GM23338 (cell line): ENCODE measurements around the gene PGR. TPM values are rescaled to one million over a fixed set of nuclear protein-coding genes. Genes with fewer than 3 reads are reported as not detected.

ENCODE experiments used
- ATAC-seq: fragments of 200-7000 bp; cut with Tn5 transposase; 3 replicates; pipeline ENCODE4 v1.9.1; 2020
- DNase-seq: peaks from one replicate; pipeline ENCODE4 v3.0.0-alpha.2; 2015; ENCODE audit warnings: low spot score
- H2AFZ ChIP-seq: fragments of 200-600 bp; sonication (generic); 2 replicates; pipeline ENCODE4 v1.8.0; 2016; ENCODE audit warnings: antibody characterized with exemption, mild to moderate bottlenecking, moderate library complexity
- H3F3A ChIP-seq: fragments of 200-600 bp; sonication (generic); replicated peaks from 2 replicates; pipeline ENCODE4 v1.8.0; 2017; ENCODE audit warnings: antibody characterized with exemption, mixed run types, low read depth
- H3K27ac ChIP-seq: fragments of 200-600 bp; sonication (generic); 2 replicates; pipeline ENCODE4 v1.6.1; 2016; ENCODE audit warnings: low read depth
- H3K27me3 ChIP-seq: fragments of 200-600 bp; sonication (generic); 2 replicates; pipeline ENCODE4 v1.8.0; 2016; ENCODE audit warnings: mild to moderate bottlenecking, mixed run types, moderate library complexity; ENCODE audit not compliant: insufficient read depth
- H3K36me3 ChIP-seq: fragments of 200-600 bp; sonication (generic); 2 replicates; pipeline ENCODE4 v1.8.0; 2016; ENCODE audit warnings: mild to moderate bottlenecking; ENCODE audit not compliant: insufficient read depth
- H3K4me1 ChIP-seq: fragments of 200-600 bp; sonication (generic); 2 replicates; pipeline ENCODE4 v1.8.0; 2016; ENCODE audit warnings: mild to moderate bottlenecking, moderate library complexity; ENCODE audit not compliant: insufficient read depth
- H3K4me2 ChIP-seq: fragments of 200-600 bp; sonication (generic); 2 replicates; pipeline ENCODE4 v1.7.1; 2017; ENCODE audit warnings: mixed run types
- H3K4me3 ChIP-seq: fragments of 200-600 bp; sonication (generic); 2 replicates; pipeline ENCODE4 v1.6.1; 2016; ENCODE audit warnings: mixed run types
- H3K79me2 ChIP-seq: fragments of 200-600 bp; sonication (generic); replicated peaks from 2 replicates; pipeline ENCODE4 v1.8.0; 2017; ENCODE audit warnings: mild to moderate bottlenecking; ENCODE audit not compliant: insufficient read depth
- H3K9me2 ChIP-seq: fragments of 200-600 bp; sonication (generic); 2 replicates; pipeline ENCODE4 v1.8.0; 2017; ENCODE audit not compliant: insufficient read depth
- H4K20me1 ChIP-seq: fragments of 200-600 bp; sonication (generic); replicated peaks from 2 replicates; pipeline ENCODE4 v1.8.0; 2017; ENCODE audit warnings: mild to moderate bottlenecking; ENCODE audit not compliant: insufficient read depth
- H3K27ac Mint-ChIP-seq: 2 replicates; pipeline ENCODE4 v1.8.0; 2020; ENCODE audit warnings: inconsistent platforms, mild to moderate bottlenecking, moderate library complexity, mixed read lengths
- H3K27me3 Mint-ChIP-seq: 3 replicates; pipeline ENCODE4 v1.8.0; 2022; ENCODE audit warnings: low read depth, mild to moderate bottlenecking, moderate library complexity, mixed read lengths, inconsistent platforms; ENCODE audit not compliant: insufficient read depth, poor library complexity
- H3K36me3 Mint-ChIP-seq: 3 replicates; pipeline ENCODE4 v1.8.0; 2021; ENCODE audit warnings: low read depth, mild to moderate bottlenecking, inconsistent platforms, moderate library complexity, mixed read lengths
- H3K4me1 Mint-ChIP-seq: 3 replicates; pipeline ENCODE4 v1.8.0; 2020; ENCODE audit warnings: mild to moderate bottlenecking, inconsistent platforms, mixed read lengths
- H3K4me3 Mint-ChIP-seq: 3 replicates; pipeline ENCODE4 v1.8.0; 2021; ENCODE audit warnings: moderate library complexity, mild to moderate bottlenecking, inconsistent platforms, mixed read lengths
- H3K9me3 Mint-ChIP-seq: 3 replicates; pipeline ENCODE4 v1.8.0; 2020; ENCODE audit warnings: moderate library complexity, mild to moderate bottlenecking, inconsistent platforms, mixed read lengths
- CREB1 ChIP-seq: fragments of 250-450 bp; sonication (Bioruptor Pico); IDR thresholded peaks from 2 replicates; pipeline ENCODE4 v1.5.0; 2020; ENCODE audit warnings: low read depth, mild to moderate bottlenecking, moderate library complexity
- CTCF ChIP-seq, 2 experiments: fragments of 200-600 bp in 1 of 2; sonication (generic) in 1 of 2; conservative IDR thresholded peaks; 2 replicates each; pipeline versions ENCODE4 v1.5.1 to v1.6.1; 2016 to 2017; ENCODE audit warnings: antibody characterized with exemption in 2 of 2, low read depth in 2 of 2, mild to moderate bottlenecking in 2 of 2, moderate library complexity in 1 of 2
- EZH2 ChIP-seq: fragments of 200-600 bp; sonication (generic); IDR thresholded peaks from one replicate; pipeline ENCODE4 v1.8.0; 2017; ENCODE audit warnings: antibody characterized with exemption, mild to moderate bottlenecking, low read depth; ENCODE audit not compliant: unreplicated experiment
- EZH2phosphoT487 ChIP-seq: fragments of 200-600 bp; sonication (generic); IDR thresholded peaks from one replicate; pipeline ENCODE4 v1.8.1; 2018; ENCODE audit warnings: antibody characterized with exemption; ENCODE audit not compliant: unreplicated experiment
- JUNB ChIP-seq: IDR thresholded peaks from one replicate; pipeline ENCODE4 v1.6.1; 2016; ENCODE audit warnings: antibody characterized with exemption; ENCODE audit not compliant: unreplicated experiment
- NANOG ChIP-seq: IDR thresholded peaks from 2 replicates; pipeline ENCODE4 v1.6.1; 2016; ENCODE audit warnings: antibody characterized with exemption, borderline replicate concordance
- POLR2AphosphoS5 ChIP-seq: IDR thresholded peaks from 2 replicates; pipeline ENCODE4 v1.6.1; 2016; ENCODE audit warnings: antibody characterized with exemption, low read depth
- REST ChIP-seq: IDR thresholded peaks from one replicate; pipeline ENCODE4 v1.6.1; 2018; ENCODE audit warnings: antibody characterized with exemption; ENCODE audit not compliant: unreplicated experiment
- ZNF114 ChIP-seq: fragments of 250-450 bp; sonication (Bioruptor Pico); IDR thresholded peaks from 2 replicates; pipeline ENCODE4 v1.5.0; 2020; ENCODE audit warnings: mild to moderate bottlenecking, moderate library complexity
- ZNF331 ChIP-seq: fragments of 250-450 bp; sonication (Bioruptor Pico); IDR thresholded peaks from 2 replicates; pipeline ENCODE4 v1.5.0; 2020; ENCODE audit warnings: low read depth, mild to moderate bottlenecking, moderate library complexity
- ZNF462 ChIP-seq: fragments of 250-450 bp; sonication (Bioruptor Pico); IDR thresholded peaks from 2 replicates; pipeline ENCODE4 v1.5.0; 2020; ENCODE audit warnings: mild to moderate bottlenecking, moderate library complexity
- polyA plus RNA-seq: library from polyadenylated mRNA; unstranded; fragments of >200 nt; fragmentation: Nextera tagmentation; extraction: Ambion mirVana; gene quantifications from 2 replicates; pipeline ENCODE4 v1.2.1, GENCODE V29; 2016
- total RNA-seq: library from RNA; depleted of rRNA; stranded (reverse); fragments of >200 nt; shearing (Covaris generic); gene quantifications from 2 replicates; pipeline ENCODE4 v1.2.3, GENCODE V29; 2014

Gene PGR
- total and polyA plus RNA-seq, 2 experiments from 2014 or later, result 0.07 to 0.11 TPM

- H3K9me3 Mint-ChIP-seq, result no peaks in the 10 kb centered on the region
- Histone ChIP-seq H4K20me1 (no peaks in the 10 kb centered on the region), H3K36me3 (no peaks in the 10 kb centered on the region), H3F3A (no peaks in the 10 kb centered on the region), H3K9me2 (no peaks in the 10 kb centered on the region), H3K79me2 (no peaks in the 10 kb centered on the region), H3K27me3 (no peaks in the 10 kb centered on the region), H3K4me2 (no peak overlapping the region), H3K4me1 (no peaks in the 10 kb centered on the region), H3K4me3 (no peak overlapping the region), H3K27ac (no peak overlapping the region), H2AFZ (no peak overlapping the region)
- no peak overlapping the region for H3K27ac Mint-ChIP-seq
- DNase-seq, result no peak
- no peak for ATAC-seq
- TF ChIP-seq JUNB (no peak), CREB1 (CRISPR knock-in tag) (no peak), EZH2 (no peak), EZH2phosphoT487 (no peak)
- H3K4me3 Mint-ChIP-seq, result no peak overlapping the region
- H3K4me1 Mint-ChIP-seq, result no peaks in the 10 kb centered on the region
- no peaks in the 10 kb centered on the region for H3K27me3 Mint-ChIP-seq
- H3K36me3 Mint-ChIP-seq, result no peaks in the 10 kb centered on the region
Observed at GRCh38 chr11:100991541-100991940, 138.1 kb downstream of the PGR start.

- H2AFZ ChIP-seq, result no peak overlapping the region
- no peak for DNase-seq
- H4K20me1 ChIP-seq, result no peaks in the 10 kb centered on the region
- ATAC-seq, result no peak
- no peaks in the 10 kb centered on the region for H3K4me1 ChIP-seq
- TF ChIP-seq ZNF114 (CRISPR knock-in tag) (no peak), EZH2phosphoT487 (no peak), POLR2AphosphoS5 (no peak), REST (no peak), EZH2 (no peak), ZNF331 (CRISPR knock-in tag) (no peak), CTCF (conservative IDR thresholded peaks at IDR 0.05; ENCODE audit: low read depth in 2 of 2) (no peak), NANOG (no peak), ZNF462 (CRISPR knock-in tag) (no peak)
- H3K4me1 Mint-ChIP-seq, result no peaks in the 10 kb centered on the region
- no peaks in the 10 kb centered on the region for H3K27me3 ChIP-seq
- no peaks in the 10 kb centered on the region for H3F3A ChIP-seq
- no peaks in the 10 kb centered on the region for H3K9me3 Mint-ChIP-seq
- H3K79me2 ChIP-seq, result no peaks in the 10 kb centered on the region
- no peak overlapping the region for H3K27ac Mint-ChIP-seq
- H3K27me3 Mint-ChIP-seq, result peaks cover 1% of the 10 kb centered on the region
- H3K9me2 ChIP-seq, result no peaks in the 10 kb centered on the region
- H3K4me3 Mint-ChIP-seq, result no peak overlapping the region
- peaks cover 3% of the 10 kb centered on the region; the same call in 2 of the 3 replicates for H3K36me3 Mint-ChIP-seq
- H3K27ac ChIP-seq, result no peak overlapping the region
- H3K36me3 ChIP-seq, result no peaks in the 10 kb centered on the region
- no peak overlapping the region for H3K4me3 ChIP-seq
- H3K4me2 ChIP-seq, result no peak overlapping the region
Observed at GRCh38 chr11:100990931-100991330, 138.7 kb downstream of the PGR start.
